H9 (cell line): ENCODE measurements around the gene OR2A2. TPM values are rescaled to one million over a fixed set of nuclear protein-coding genes. Genes with fewer than 3 reads are reported as not detected.

ENCODE experiments used
- DNase-seq: peaks from one replicate; pipeline ENCODE4 v3.0.0-alpha.2; 2017
- H2AFZ ChIP-seq: one replicate; pipeline ENCODE4 v1.6.1; 2013; ENCODE audit warnings: mild to moderate bottlenecking, low read length, control low read depth, moderate library complexity
- H2AK5ac ChIP-seq: 2 replicates; pipeline ENCODE4 v1.6.1; 2013; ENCODE audit warnings: low read length, control low read depth, mixed read lengths; ENCODE audit not compliant: insufficient read length
- H2BK120ac ChIP-seq: one replicate; pipeline ENCODE4 v1.6.1; 2013; ENCODE audit warnings: low read depth, mild to moderate bottlenecking, low read length, control low read depth, inconsistent platforms; ENCODE audit not compliant: poor library complexity, severe bottlenecking
- H2BK12ac ChIP-seq: 2 replicates; pipeline ENCODE4 v1.6.1; 2013; ENCODE audit warnings: low read length, control low read depth, mixed read lengths, low read depth; ENCODE audit not compliant: insufficient read length
- H2BK15ac ChIP-seq: 2 replicates; pipeline ENCODE4 v1.6.1; 2013; ENCODE audit warnings: low read depth, low read length, control low read depth
- H2BK20ac ChIP-seq: one replicate; pipeline ENCODE4 v1.6.1; 2013; ENCODE audit warnings: low read depth, mild to moderate bottlenecking, low read length, control low read depth, inconsistent platforms; ENCODE audit not compliant: poor library complexity, severe bottlenecking
- H2BK5ac ChIP-seq: 2 replicates; pipeline ENCODE4 v1.6.1; 2013; ENCODE audit warnings: low read length, control low read depth, mixed read lengths; ENCODE audit not compliant: insufficient read length
- H3K14ac ChIP-seq: 2 replicates; pipeline ENCODE4 v1.6.1; 2013; ENCODE audit warnings: low read length, control low read depth; ENCODE audit not compliant: insufficient read depth
- H3K18ac ChIP-seq: 2 replicates; pipeline ENCODE4 v1.6.1; 2013; ENCODE audit warnings: low read depth, mild to moderate bottlenecking, mixed read lengths, low read length, control low read depth; ENCODE audit not compliant: insufficient read length
- H3K23ac ChIP-seq: 2 replicates; pipeline ENCODE4 v1.6.1; 2013; ENCODE audit warnings: low read length, control low read depth, mixed read lengths, low read depth; ENCODE audit not compliant: insufficient read length
- H3K23me2 ChIP-seq: 2 replicates; pipeline ENCODE4 v1.6.1; 2013; ENCODE audit warnings: low read depth, mild to moderate bottlenecking, mixed read lengths, low read length, control low read depth; ENCODE audit not compliant: insufficient read length, poor library complexity, severe bottlenecking
- H3K27ac ChIP-seq: 2 replicates; pipeline ENCODE4 v1.5.1; 2013; ENCODE audit warnings: low read length, control low read depth, mixed read lengths, low read depth; ENCODE audit not compliant: insufficient read length
- H3K27me3 ChIP-seq: 2 replicates; pipeline ENCODE4 v1.6.1; 2013; ENCODE audit warnings: low read length, control low read depth, inconsistent platforms; ENCODE audit not compliant: insufficient read depth
- H3K4ac ChIP-seq: 2 replicates; pipeline ENCODE4 v1.6.1; 2013; ENCODE audit warnings: low read depth, mild to moderate bottlenecking, control low read depth, inconsistent platforms, low read length, moderate library complexity
- H3K4me1 ChIP-seq: 2 replicates; pipeline ENCODE4 v1.6.1; 2013; ENCODE audit warnings: low read length, control low read depth, inconsistent platforms; ENCODE audit not compliant: insufficient read depth
- H3K4me2 ChIP-seq: 2 replicates; pipeline ENCODE4 v1.6.1; 2013; ENCODE audit warnings: low read length, control low read depth, mixed read lengths; ENCODE audit not compliant: insufficient read length, insufficient read depth
- H3K56ac ChIP-seq: 2 replicates; pipeline ENCODE4 v1.6.1; 2013; ENCODE audit warnings: low read depth, mild to moderate bottlenecking, mixed read lengths, low read length, control low read depth; ENCODE audit not compliant: insufficient read length
- H3K79me1 ChIP-seq: 2 replicates; pipeline ENCODE4 v1.6.1; 2013; ENCODE audit warnings: low read depth, mild to moderate bottlenecking, moderate library complexity, low read length, control low read depth, inconsistent platforms; ENCODE audit not compliant: insufficient read depth, poor library complexity, severe bottlenecking
- H3K79me2 ChIP-seq: 2 replicates; pipeline ENCODE4 v1.6.1; 2013; ENCODE audit warnings: low read length, control low read depth, inconsistent platforms; ENCODE audit not compliant: insufficient read depth
- H3K9ac ChIP-seq: 2 replicates; pipeline ENCODE4 v1.6.1; 2013; ENCODE audit warnings: low read length, control low read depth, mixed read lengths; ENCODE audit not compliant: insufficient read length; ENCODE audit errors: extremely low read depth
- H3K9me3 ChIP-seq: one replicate; pipeline ENCODE4 v1.6.1; 2013; ENCODE audit warnings: low read depth, low read length, inconsistent platforms; ENCODE audit not compliant: control insufficient read depth
- H3T11ph ChIP-seq: one replicate; pipeline ENCODE4 v1.6.1; 2013; ENCODE audit warnings: mild to moderate bottlenecking, low read length, control low read depth, inconsistent platforms
- H4K20me1 ChIP-seq: one replicate; pipeline ENCODE4 v1.6.1; 2013; ENCODE audit not compliant: control insufficient read depth, insufficient read length, insufficient read depth
- H4K5ac ChIP-seq: 2 replicates; pipeline ENCODE4 v1.6.1; 2013; ENCODE audit warnings: low read depth, mild to moderate bottlenecking, mixed read lengths, low read length, control low read depth; ENCODE audit not compliant: insufficient read length
- H4K8ac ChIP-seq: replicated peaks from 2 replicates; pipeline ENCODE4 v1.6.1; 2013; ENCODE audit warnings: low read length, control low read depth, mixed read lengths, low read depth; ENCODE audit not compliant: insufficient read length
- H4K91ac ChIP-seq: 2 replicates; pipeline ENCODE4 v1.6.1; 2013; ENCODE audit warnings: low read depth, mild to moderate bottlenecking, moderate library complexity, mixed read lengths, low read length, control low read depth; ENCODE audit not compliant: insufficient read length
- H3K27ac Mint-ChIP-seq, 3 experiments: 2 replicates in 2 of 3; 3 replicates in 1 of 3; pipeline ENCODE4 v1.8.0; 2020 to 2021; ENCODE audit warnings: mixed read lengths in 3 of 3, mild to moderate bottlenecking in 1 of 3, moderate library complexity in 1 of 3
- H3K27me3 Mint-ChIP-seq: 2 replicates; pipeline ENCODE4 v1.8.0; 2021; ENCODE audit warnings: low read depth, mild to moderate bottlenecking, moderate library complexity, mixed read lengths
- H3K36me3 Mint-ChIP-seq, 3 experiments: 2 replicates in 2 of 3; 3 replicates in 1 of 3; pipeline ENCODE4 v1.8.0; 2020 to 2021; ENCODE audit warnings: low read depth in 3 of 3, mixed read lengths in 3 of 3; ENCODE audit not compliant: insufficient read depth in 1 of 3
- H3K4me1 Mint-ChIP-seq, 2 experiments: 2 replicates each; pipeline ENCODE4 v1.8.0; 2020; ENCODE audit warnings: mixed read lengths in 2 of 2
- H3K4me3 Mint-ChIP-seq, 2 experiments: 2 replicates in 1 of 2; 3 replicates in 1 of 2; pipeline ENCODE4 v1.8.0; 2020 to 2021; ENCODE audit warnings: mild to moderate bottlenecking in 2 of 2, mixed read lengths in 2 of 2, moderate library complexity in 1 of 2
- H3K9me3 Mint-ChIP-seq, 2 experiments: 2 replicates in 1 of 2; 3 replicates in 1 of 2; pipeline ENCODE4 v1.8.0; 2020; ENCODE audit warnings: mild to moderate bottlenecking in 2 of 2, mixed read lengths in 2 of 2, moderate library complexity in 1 of 2
- WGBS: extraction: QIAGEN DNeasy Blood & Tissue Kit; methylation state at CpG from one replicate; pipeline ENCODE4 v1.1.7; 2013; ENCODE audit warnings: missing lambda C conversion rate, low lambda C conversion rate, mixed read lengths; ENCODE audit not compliant: insufficient read length; ENCODE audit errors: extremely low coverage; 5-methylcytosine and 5-hydroxymethylcytosine counted together
- total RNA-seq: library from RNA; stranded (reverse); gene quantifications from 2 replicates; pipeline ENCODE4 v1.2.1, GENCODE V29; 2021
- TF ChIP-seq, protein P1 (sequence below): fragments of 200-600 bp; sonication (generic); conservative IDR thresholded peaks from 3 replicates; pipeline ENCODE4 v1.8.0; 2021; ENCODE audit warnings: antibody characterized with exemption, mild to moderate bottlenecking

Gene OR2A2
- total RNA-seq, 1 experiment from 2014 or later = not detected

- Histone ChIP-seq H2BK120ac (no peak within 1 kb of the TSS), H4K5ac (no peak within 1 kb of the TSS), H3T11ph (no peak within 1 kb of the TSS), H4K91ac (no peak within 1 kb of the TSS), H2BK15ac (no peak within 1 kb of the TSS), H3K79me2 (no peaks in the 10 kb centered on the region), H3K4me1 (no peaks in the 10 kb centered on the region), H3K4ac (no peak within 1 kb of the TSS), H3K27me3 (no peaks in the 10 kb centered on the region), H3K23ac (no peak within 1 kb of the TSS), H3K9me3 (no peaks in the 10 kb centered on the region), H2BK20ac (no peak within 1 kb of the TSS), H4K20me1 (no peaks in the 10 kb centered on the region), H3K27ac (no peak within 1 kb of the TSS), H3K4me2 (no peak within 1 kb of the TSS), H3K79me1 (no peaks in the 10 kb centered on the region), H2BK5ac (no peak within 1 kb of the TSS), H2AK5ac (no peak within 1 kb of the TSS), H3K23me2 (no peaks in the 10 kb centered on the region), H3K18ac (no peak within 1 kb of the TSS), H2AFZ (no peak within 1 kb of the TSS), H4K8ac (no peak within 1 kb of the TSS), H3K14ac (no peak within 1 kb of the TSS), H3K56ac (no peak within 1 kb of the TSS), H2BK12ac (no peak within 1 kb of the TSS), H3K9ac (no peak within 1 kb of the TSS)
- Mint-ChIP-seq H3K27ac (no peak within 1 kb of the TSS), H3K9me3 (no peaks in the 10 kb centered on the region), H3K4me3 (no peak within 1 kb of the TSS), H3K27me3 (peaks cover 2% of the 10 kb centered on the region; the same call in 1 of the 2 replicates), H3K4me1 (no peaks in the 10 kb centered on the region), H3K36me3 (no peaks in the 10 kb centered on the region)
- WGBS = no CpG with 5 or more reads among the region's 1 CpG
- no peak for DNase-seq
- TF ChIP-seq, protein P1, sequence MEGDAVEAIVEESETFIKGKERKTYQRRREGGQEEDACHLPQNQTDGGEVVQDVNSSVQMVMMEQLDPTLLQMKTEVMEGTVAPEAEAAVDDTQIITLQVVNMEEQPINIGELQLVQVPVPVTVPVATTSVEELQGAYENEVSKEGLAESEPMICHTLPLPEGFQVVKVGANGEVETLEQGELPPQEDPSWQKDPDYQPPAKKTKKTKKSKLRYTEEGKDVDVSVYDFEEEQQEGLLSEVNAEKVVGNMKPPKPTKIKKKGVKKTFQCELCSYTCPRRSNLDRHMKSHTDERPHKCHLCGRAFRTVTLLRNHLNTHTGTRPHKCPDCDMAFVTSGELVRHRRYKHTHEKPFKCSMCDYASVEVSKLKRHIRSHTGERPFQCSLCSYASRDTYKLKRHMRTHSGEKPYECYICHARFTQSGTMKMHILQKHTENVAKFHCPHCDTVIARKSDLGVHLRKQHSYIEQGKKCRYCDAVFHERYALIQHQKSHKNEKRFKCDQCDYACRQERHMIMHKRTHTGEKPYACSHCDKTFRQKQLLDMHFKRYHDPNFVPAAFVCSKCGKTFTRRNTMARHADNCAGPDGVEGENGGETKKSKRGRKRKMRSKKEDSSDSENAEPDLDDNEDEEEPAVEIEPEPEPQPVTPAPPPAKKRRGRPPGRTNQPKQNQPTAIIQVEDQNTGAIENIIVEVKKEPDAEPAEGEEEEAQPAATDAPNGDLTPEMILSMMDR = no peak
Measured at GRCh38 chr7:144122876-144123275, 13.5 kb downstream of the OR2A2 start, which contains the start of gene OR2A14. TSS of gene OR2A14 (plus strand) at chr7:144123176. CDS start at chr7:144129113, 5,937 bp downstream.
